Naive thymus-derived CD8-positive, alpha-beta T cell (primary cell): ENCODE results near the gene CLASP2. TPM values are rescaled to one million over a fixed set of nuclear protein-coding genes. Genes with fewer than 3 reads are reported as not detected.

Experiments used
- ATAC-seq, 2 donors: fragments of 150-1000 bp; cut with Tn5 transposase in 1 of 2; sonication (Bioruptor Pico), chemical (Tn5 transposase) in 1 of 2; 1 replicate in 1 of 2; 2 replicates in 1 of 2; pipeline ENCODE4 v1.10.0; 2021; ENCODE audit warnings: mild to moderate bottlenecking in 2 of 2, moderate library complexity in 2 of 2
- POLR2A ChIA-PET: fragments of 350-600 bp; sonication (Branson Sonifier 250); formaldehyde crosslinking; loops from one replicate; lab custom pipeline; 2021; ENCODE audit warnings: antibody characterized with exemption; lab: Charles Lee
- DNase-seq, 10 donors: peaks; one replicate each; pipeline versions ENCODE4 v3.0.0 to v3.0.0-alpha.2; 2020 to 2022
- H3K27ac Mint-ChIP-seq, 10 donors: one replicate each; pipeline ENCODE4 v1.8.0; 2020 to 2022; ENCODE audit warnings: mild to moderate bottlenecking in 10 of 10, mixed read lengths in 10 of 10, moderate library complexity in 4 of 10, inconsistent platforms in 1 of 10
- H3K27me3 Mint-ChIP-seq, 5 donors: one replicate each; pipeline ENCODE4 v1.8.0; 2021 to 2022; ENCODE audit warnings: mixed read lengths in 5 of 5
- H3K36me3 Mint-ChIP-seq, 3 donors: one replicate each; pipeline ENCODE4 v1.8.0; 2020 to 2022; ENCODE audit warnings: mixed read lengths in 3 of 3, mild to moderate bottlenecking in 2 of 3, inconsistent platforms in 1 of 3
- H3K4me1 Mint-ChIP-seq, 4 donors: one replicate each; pipeline ENCODE4 v1.8.0; 2021 to 2022; ENCODE audit warnings: mixed read lengths in 4 of 4
- H3K4me3 Mint-ChIP-seq, 10 donors: one replicate each; pipeline ENCODE4 v1.8.0; 2020 to 2022; ENCODE audit warnings: mild to moderate bottlenecking in 10 of 10, mixed read lengths in 10 of 10, moderate library complexity in 6 of 10, inconsistent platforms in 1 of 10
- H3K9me3 Mint-ChIP-seq, 9 donors: one replicate each; pipeline ENCODE4 v1.8.0; 2020 to 2022; ENCODE audit warnings: mixed read lengths in 9 of 9, mild to moderate bottlenecking in 3 of 9, inconsistent platforms in 1 of 9, moderate library complexity in 1 of 9
- polyA plus RNA-seq, 3 donors: library from polyadenylated mRNA; unstranded; fragments of 300-500 nt; fragmentation: Illumina TruSeq; gene quantifications; one replicate each; pipeline ENCODE4 v1.2.3, GENCODE V29; 2021
- total RNA-seq, 8 experiments: library from RNA in 2 of 8; stranded (reverse) in 2 of 8; gene quantifications; one replicate each; pipeline ENCODE4 v1.2.3 and lab custom pipeline; 2021 to 2026

Gene CLASP2
- total and polyA plus RNA-seq, 5 experiments from 2014 or later = 4.9 to 60.9 (median 6.8) TPM

DNA sequence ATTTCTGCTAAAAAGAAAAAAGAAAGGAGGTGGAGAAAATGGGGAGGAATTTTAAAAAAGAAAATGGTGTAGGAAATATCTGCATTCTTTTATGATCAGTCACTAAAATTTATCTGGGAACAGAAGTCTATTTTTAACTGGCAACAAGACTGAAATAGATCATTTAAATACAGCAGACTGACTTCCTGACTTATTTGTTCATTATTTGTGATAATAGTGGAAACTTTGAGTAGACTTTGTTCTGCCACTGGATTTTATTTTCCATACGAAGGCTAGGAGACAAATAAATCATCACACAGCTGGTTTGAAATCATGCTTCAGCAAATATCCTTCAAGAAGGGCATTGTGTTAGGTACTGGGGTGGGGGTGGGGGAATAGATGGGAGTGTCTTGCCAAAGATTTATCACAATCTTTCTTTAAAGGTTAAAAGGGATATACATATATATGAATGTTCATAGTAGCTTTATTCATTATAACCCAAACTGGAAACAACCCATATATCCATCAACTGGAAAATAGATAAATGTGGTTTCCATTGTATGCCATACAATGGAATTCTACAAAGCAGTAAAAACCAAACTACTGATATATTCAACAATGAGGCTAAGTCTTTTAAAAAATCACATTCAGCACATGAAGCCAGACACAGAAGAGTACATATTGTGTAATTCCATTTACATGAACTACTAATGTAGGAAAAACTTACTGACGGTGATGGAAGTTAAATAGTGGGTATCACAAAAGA lies 4.7 kb upstream of the CLASP2 start:
- POLR2A ChIA-PET = no interaction called here
- ATAC-seq (no peak), DNase-seq (no peak)
- H3K4me3 Mint-ChIP-seq = no peak overlapping the region
- no peaks in the 10 kb centered on the region for H3K9me3 Mint-ChIP-seq
- peaks cover 0 to 8% (median 2%) of the 10 kb centered on the region in 5 donors for H3K27me3 Mint-ChIP-seq
- H3K27ac Mint-ChIP-seq = no peak overlapping the region
- H3K36me3 Mint-ChIP-seq = no peaks in the 10 kb centered on the region
- peaks cover 0 to 12% (median 4%) of the 10 kb centered on the region in 4 donors for H3K4me1 Mint-ChIP-seq

DNA sequence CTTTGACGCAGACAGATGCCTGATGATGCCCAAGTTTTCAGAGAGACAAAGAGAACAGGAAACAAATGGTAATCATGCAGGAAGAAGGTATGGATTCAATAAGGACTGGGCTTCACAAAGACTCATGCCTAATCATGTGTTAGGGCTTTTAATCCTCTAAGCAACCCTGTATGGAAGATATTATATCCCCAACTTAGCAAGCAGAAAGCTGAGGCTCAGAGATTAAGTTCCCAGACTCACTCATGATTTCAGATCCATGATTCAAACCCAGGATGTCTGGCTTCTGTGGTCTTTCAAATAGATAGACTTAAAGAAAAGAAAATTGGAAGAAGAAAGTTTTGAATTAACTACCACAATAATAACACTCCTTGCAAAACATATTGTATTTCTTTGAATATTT lies 4.1 kb upstream of the CLASP2 start:
- H3K4me1 Mint-ChIP-seq = peaks cover 0 to 12% (median 4%) of the 10 kb centered on the region in 4 donors
- no peaks in the 10 kb centered on the region for H3K9me3 Mint-ChIP-seq
- peaks cover 0 to 7% (median under 1%) of the 10 kb centered on the region in 5 donors for H3K27me3 Mint-ChIP-seq
- DNase-seq = no peak
- no peak overlapping the region for H3K4me3 Mint-ChIP-seq
- POLR2A ChIA-PET = no interaction called here
- ATAC-seq = no peak
- H3K27ac Mint-ChIP-seq = no peak overlapping the region
- no peaks in the 10 kb centered on the region for H3K36me3 Mint-ChIP-seq

DNA sequence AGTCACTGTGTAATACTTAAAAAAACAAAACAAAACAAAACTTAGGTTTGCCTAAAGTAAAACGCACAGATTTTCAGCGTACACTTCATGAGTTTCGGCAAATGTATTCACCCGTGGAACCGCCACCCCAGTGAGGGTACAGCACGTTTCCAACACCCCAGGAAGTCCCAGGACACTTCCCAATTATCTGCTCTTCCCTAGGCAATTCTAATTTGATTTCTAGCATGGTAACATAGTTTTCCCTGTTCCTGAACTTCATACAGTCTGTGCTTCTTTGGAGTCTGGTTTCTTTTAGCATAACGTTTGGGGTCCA lies 497 bp upstream of the CLASP2 start:
- H3K27ac Mint-ChIP-seq = peak overlapping the region in 9 of 10 donors; percentile 93 to 99 (median 99)
- H3K4me1 Mint-ChIP-seq = peaks cover 0 to 20% (median 8%) of the 10 kb centered on the region in 4 donors
- H3K4me3 Mint-ChIP-seq = peak overlapping the region in 7 of 10 donors; percentile 93 to 99 (median 97)
- no peaks in the 10 kb centered on the region for H3K36me3 Mint-ChIP-seq
- ATAC-seq (no peak), DNase-seq (peak in 1 of 10 donors; percentile 4)
- no peaks in the 10 kb centered on the region for H3K27me3 Mint-ChIP-seq
- POLR2A ChIA-PET = no interaction called here
- no peaks in the 10 kb centered on the region for H3K9me3 Mint-ChIP-seq

DNA sequence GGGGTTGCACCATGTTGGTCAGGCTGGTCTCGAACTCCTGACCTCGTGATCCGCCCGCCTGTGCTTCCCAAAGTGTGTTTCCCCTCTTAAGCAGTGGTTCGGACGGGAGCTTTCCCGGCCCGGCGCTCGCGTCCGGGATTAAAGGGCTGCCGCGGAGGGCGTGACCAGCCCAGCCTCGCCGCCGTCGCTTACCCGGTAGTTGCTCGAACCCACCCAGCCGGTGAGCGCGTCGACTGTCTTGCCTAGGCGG lies 513 bp downstream of the CLASP2 start:
- Mint-ChIP-seq H3K27me3 (no peaks in the 10 kb centered on the region), H3K27ac (peak overlapping the region in 8 of 10 donors; percentile 88 to 99 (median 96))

DNA sequence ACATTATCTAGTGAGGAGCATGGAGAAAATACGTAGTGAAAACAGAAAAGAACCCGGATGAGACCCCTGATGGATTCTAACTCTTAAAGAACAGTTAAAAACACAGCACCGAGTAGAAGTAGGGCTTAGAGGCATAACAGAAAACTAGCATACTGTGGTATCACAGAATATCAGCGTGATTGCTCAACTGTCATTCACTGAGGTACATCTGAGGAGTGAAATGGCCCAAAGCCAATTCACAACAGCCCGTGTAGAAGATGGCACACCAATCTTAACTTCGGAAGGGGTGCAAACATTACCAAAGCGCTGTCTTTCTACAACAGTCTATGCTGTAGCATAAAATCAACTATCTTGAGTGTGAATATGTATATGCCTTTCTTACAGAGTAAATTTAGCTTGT lies 1.8 kb downstream of the CLASP2 start:
- Mint-ChIP-seq H3K27me3 (no peaks in the 10 kb centered on the region), H3K36me3 (peaks cover 0 to 4% (median 0%) of the 10 kb centered on the region in 3 donors), H3K27ac (peak overlapping the region in 1 of 10 donors; percentile 93), H3K9me3 (no peaks in the 10 kb centered on the region), H3K4me3 (peak overlapping the region in 4 of 10 donors; percentile 86 to 99 (median 90)), H3K4me1 (peaks cover 0 to 32% (median 13%) of the 10 kb centered on the region in 4 donors)
- DNase-seq (no peak), ATAC-seq (no peak)
- POLR2A ChIA-PET = interaction anchor here (0.7 to 1.9 kb wide), 4 partner anchors 57 to 585 kb away, joined by 3 to 6 read pairs (median 4); partner anchors contain the start of gene UBP1

More for the DNA sequence above, 513 bp downstream of the CLASP2 start:
- Mint-ChIP-seq H3K9me3 (no peaks in the 10 kb centered on the region), H3K36me3 (no peaks in the 10 kb centered on the region), H3K4me3 (peak overlapping the region in 7 of 10 donors; percentile 86 to 99 (median 93)), H3K4me1 (peaks cover 0 to 24% (median 9%) of the 10 kb centered on the region in 4 donors)
- ATAC-seq = no peak
- POLR2A ChIA-PET = interaction anchor here (0.6 to 1.9 kb wide), 5 partner anchors 58 to 1145 kb away, joined by 3 to 6 read pairs (median 3); partner anchors contain the start of genes PDCD6IP and UBP1
- peak in 1 of 10 donors; percentile 40 for DNase-seq

DNA sequence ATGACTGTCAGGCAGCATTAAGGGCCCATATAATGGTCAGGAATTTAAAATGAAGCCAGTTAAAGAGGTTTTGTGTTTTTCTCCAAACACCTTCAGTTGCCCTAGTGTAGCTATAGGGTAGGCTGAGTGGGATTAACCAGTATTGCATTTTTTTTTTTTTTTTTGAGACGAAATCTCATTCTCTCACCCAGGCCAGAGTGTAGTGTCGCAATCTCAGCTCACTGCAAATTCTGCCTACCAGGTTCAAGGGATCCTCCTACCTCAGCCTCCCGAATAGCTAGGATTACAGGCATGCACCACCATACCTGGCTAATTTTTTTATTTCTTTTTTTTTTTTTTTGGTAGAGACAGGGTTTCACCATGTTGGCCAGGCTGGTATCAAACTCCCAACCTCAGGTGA lies 7.0 kb downstream of the CLASP2 start:
- H3K4me3 Mint-ChIP-seq = no peak overlapping the region
- DNase-seq (no peak), ATAC-seq (no peak)
- H3K36me3 Mint-ChIP-seq = peaks cover 0 to 7% (median 5%) of the 10 kb centered on the region in 3 donors
- H3K4me1 Mint-ChIP-seq = peaks cover 3 to 26% (median 24%) of the 10 kb centered on the region in 4 donors
- POLR2A ChIA-PET = no interaction called here
- H3K9me3 Mint-ChIP-seq = peaks cover 0 to under 1% (median 0%) of the 10 kb centered on the region in 9 donors
- H3K27me3 Mint-ChIP-seq = no peaks in the 10 kb centered on the region
- no peak overlapping the region for H3K27ac Mint-ChIP-seq

DNA sequence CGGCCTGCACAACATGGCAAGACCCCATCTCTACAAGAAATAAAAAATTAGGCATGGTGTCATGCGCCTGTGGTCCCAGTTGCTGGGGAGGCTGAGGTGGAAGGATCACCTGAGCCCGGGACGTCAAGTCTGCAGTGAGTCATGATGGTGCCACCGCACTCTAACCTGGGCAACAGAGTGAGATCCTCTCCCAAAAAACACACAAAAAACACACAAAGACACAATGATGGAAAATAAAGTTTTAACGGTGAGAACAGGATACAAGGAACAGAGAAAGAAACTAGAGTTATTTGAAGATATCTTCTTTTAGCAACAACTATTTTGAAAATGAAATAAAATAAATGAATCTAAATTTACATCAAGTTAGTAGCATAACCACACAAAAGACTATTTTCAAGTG lies 12.0 kb downstream of the CLASP2 start:
- ATAC-seq = no peak
- Mint-ChIP-seq H3K36me3 (peaks cover 7 to 44% (median 40%) of the 10 kb centered on the region in 3 donors), H3K27me3 (no peaks in the 10 kb centered on the region), H3K27ac (peak overlapping the region in 1 of 10 donors; percentile 43), H3K4me3 (no peak overlapping the region), H3K4me1 (peaks cover 5 to 30% (median 22%) of the 10 kb centered on the region in 4 donors), H3K9me3 (peaks cover 9 to 43% (median 21%) of the 10 kb centered on the region in 9 donors)
- DNase-seq = no peak
- POLR2A ChIA-PET = no interaction called here

DNA sequence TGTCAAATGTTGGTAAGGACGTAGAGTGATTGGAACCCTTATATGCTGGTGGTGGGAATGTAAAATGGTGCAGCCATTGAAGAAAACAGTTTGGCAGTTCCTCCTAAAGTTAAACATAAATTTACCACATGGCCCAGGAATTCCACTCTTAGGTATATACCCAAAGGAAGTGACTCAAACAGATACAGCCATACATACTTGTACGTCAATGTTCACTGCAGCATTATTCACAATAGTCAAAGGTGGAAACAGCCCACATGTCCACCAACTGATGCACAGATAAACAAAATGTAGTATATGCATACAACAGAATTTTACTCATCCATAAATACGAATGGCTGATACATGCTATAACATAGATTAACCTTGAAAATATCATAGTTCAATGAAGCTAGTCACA lies 13.2 kb downstream of the CLASP2 start:
- ATAC-seq (no peak), DNase-seq (no peak)
- Mint-ChIP-seq H3K27me3 (no peaks in the 10 kb centered on the region), H3K9me3 (peaks cover 9 to 45% (median 21%) of the 10 kb centered on the region in 9 donors), H3K27ac (no peak overlapping the region), H3K4me3 (no peak overlapping the region), H3K36me3 (peaks cover 8 to 48% (median 44%) of the 10 kb centered on the region in 3 donors), H3K4me1 (peaks cover 5 to 30% (median 21%) of the 10 kb centered on the region in 4 donors)
- POLR2A ChIA-PET = no interaction called here

DNA sequence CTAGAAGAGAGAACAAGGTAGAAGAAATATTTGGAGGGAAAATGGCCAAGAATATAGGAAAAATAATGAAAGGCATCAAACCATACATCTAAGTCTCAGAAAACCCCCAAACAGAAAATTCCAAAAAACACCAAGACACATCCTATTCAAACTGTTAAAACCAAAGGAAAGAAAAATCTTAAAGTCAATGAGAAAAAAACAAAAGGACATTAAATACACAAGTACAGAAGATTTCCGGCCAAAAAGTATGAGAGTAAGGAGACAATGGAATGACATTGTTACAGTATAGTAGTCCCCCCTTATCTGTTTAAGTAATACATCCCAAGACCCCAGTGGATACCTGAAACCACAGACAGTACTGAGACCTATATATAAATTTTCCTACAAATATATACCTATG lies 18.8 kb downstream of the CLASP2 start:
- DNase-seq = no peak
- H3K4me3 Mint-ChIP-seq = no peak overlapping the region
- peaks cover 9 to 40% (median 15%) of the 10 kb centered on the region in 9 donors for H3K9me3 Mint-ChIP-seq
- POLR2A ChIA-PET = no interaction called here
- H3K36me3 Mint-ChIP-seq = peaks cover 32 to 42% (median 35%) of the 10 kb centered on the region in 3 donors
- peaks cover 12 to 32% (median 27%) of the 10 kb centered on the region in 4 donors for H3K4me1 Mint-ChIP-seq
- no peak for ATAC-seq
- H3K27ac Mint-ChIP-seq = no peak overlapping the region
- H3K27me3 Mint-ChIP-seq = no peaks in the 10 kb centered on the region

DNA sequence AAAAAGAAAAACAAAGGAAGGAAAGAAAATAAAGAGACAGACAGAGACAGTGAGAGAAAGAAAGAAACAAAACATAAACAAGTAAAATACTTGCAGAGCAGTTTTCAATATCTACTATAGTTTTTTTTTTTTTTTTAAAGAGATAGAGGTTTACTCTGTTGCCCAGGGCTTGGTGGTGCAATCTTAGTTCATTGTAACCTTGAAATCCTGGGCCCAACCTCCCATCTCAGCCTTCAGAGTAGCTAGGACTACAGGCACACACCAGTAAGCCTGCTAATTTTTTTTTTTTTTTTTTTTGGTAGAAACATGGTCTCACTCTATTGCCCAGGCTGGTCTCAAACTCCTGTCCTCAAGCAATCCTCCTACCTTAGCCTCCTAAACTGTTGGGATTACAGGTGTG lies 23.1 kb downstream of the CLASP2 start:
- DNase-seq (no peak), ATAC-seq (no peak)
- H3K36me3 Mint-ChIP-seq = peaks cover 0 to 39% (median 12%) of the 10 kb centered on the region in 3 donors
- POLR2A ChIA-PET = no interaction called here
- H3K27ac Mint-ChIP-seq = peak overlapping the region in 5 of 10 donors; percentile 1 to 93 (median 34)
- no peak overlapping the region for H3K4me3 Mint-ChIP-seq
- no peaks in the 10 kb centered on the region for H3K27me3 Mint-ChIP-seq
- H3K9me3 Mint-ChIP-seq = peaks cover 0 to 5% (median 0%) of the 10 kb centered on the region in 9 donors
- peaks cover 9 to 30% (median 26%) of the 10 kb centered on the region in 4 donors for H3K4me1 Mint-ChIP-seq

DNA sequence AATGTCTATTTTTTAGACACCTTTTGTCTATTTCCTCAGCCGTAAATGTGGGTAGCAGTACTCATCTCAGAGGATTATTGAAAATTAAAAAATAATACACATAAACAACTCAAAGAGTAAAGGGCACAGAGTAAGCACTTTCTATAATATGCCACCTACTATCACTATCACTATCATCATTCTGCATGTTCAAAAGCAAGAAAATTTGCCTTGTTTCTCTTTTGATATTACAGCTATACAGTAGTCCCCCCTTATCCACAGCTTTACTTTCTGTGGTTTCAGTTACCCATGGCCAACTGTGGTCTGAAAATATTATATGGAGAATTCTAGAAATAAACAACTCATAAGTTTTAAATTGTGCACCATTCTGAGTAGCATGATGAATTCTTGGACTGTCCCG lies 27.7 kb downstream of the CLASP2 start:
- H3K27ac Mint-ChIP-seq = peak overlapping the region in 1 of 10 donors; percentile 54
- ATAC-seq = no peak

DNA sequence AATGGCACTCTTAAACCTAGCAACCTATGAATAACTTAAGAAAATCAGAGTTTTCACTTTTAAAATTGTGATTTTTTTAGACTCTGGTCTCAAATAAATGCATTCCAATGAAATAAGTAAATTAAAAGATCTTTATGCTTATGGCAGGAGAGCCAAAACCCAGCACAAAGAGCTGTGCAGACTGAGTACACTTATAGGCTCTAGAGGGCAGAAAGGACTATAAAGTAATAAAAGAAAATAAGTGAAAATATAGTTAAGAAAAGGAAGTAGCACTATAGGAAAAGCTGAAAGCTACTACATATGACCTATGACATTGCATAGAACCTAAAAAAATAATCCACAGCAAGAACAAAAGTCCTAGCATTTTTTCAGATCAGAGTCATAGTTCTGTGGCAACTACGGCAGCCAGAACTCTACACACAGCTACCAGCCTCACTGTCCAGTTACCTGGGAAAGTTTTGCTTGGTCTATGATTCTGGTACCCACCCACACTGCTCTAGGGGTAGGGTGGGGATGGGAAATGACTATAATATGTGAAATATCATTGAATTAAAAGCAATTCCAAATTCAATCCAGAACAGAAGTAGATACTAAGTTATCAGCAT lies 30.5 kb downstream of the CLASP2 start:
- no peak for ATAC-seq
- POLR2A ChIA-PET = no interaction called here
- peaks cover 0 to 2% (median 0%) of the 10 kb centered on the region in 4 donors for H3K4me1 Mint-ChIP-seq
- H3K9me3 Mint-ChIP-seq = no peaks in the 10 kb centered on the region
- H3K36me3 Mint-ChIP-seq = peaks cover 0 to 55% (median 8%) of the 10 kb centered on the region in 3 donors
- DNase-seq = no peak
- no peak overlapping the region for H3K27ac Mint-ChIP-seq
- no peaks in the 10 kb centered on the region for H3K27me3 Mint-ChIP-seq
- no peak overlapping the region for H3K4me3 Mint-ChIP-seq

More for the DNA sequence above, 27.7 kb downstream of the CLASP2 start:
- Mint-ChIP-seq H3K27me3 (no peaks in the 10 kb centered on the region), H3K9me3 (no peaks in the 10 kb centered on the region), H3K4me1 (peaks cover 0 to 11% (median 7%) of the 10 kb centered on the region in 4 donors), H3K4me3 (no peak overlapping the region), H3K36me3 (peaks cover 0 to 51% (median 6%) of the 10 kb centered on the region in 3 donors)
- POLR2A ChIA-PET = no interaction called here
- no peak for DNase-seq

DNA sequence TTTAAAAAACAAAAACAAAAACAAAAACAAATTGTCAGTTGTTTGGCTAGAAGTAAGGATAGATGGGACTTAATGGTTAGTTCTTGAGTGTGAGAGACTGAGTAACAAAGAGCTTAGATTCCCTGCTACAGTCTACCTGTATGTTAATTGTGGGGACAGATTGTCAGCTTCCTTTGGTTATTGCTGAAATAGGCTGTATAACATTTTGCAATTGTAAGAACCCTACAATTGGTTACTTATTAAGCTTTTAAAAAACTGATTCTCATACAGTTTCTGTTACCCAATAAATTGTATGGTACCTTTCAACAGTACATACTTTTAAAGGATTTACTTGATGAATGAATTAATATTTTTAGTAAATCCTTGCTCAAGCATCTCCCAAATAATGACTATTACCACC lies 35.3 kb downstream of the CLASP2 start:
- DNase-seq (no peak), ATAC-seq (no peak)
- no peak overlapping the region for H3K4me3 Mint-ChIP-seq
- H3K27me3 Mint-ChIP-seq = no peaks in the 10 kb centered on the region
- POLR2A ChIA-PET = no interaction called here
- peaks cover 0 to 2% (median 0%) of the 10 kb centered on the region in 4 donors for H3K4me1 Mint-ChIP-seq
- no peak overlapping the region for H3K27ac Mint-ChIP-seq
- peaks cover 29 to 70% (median 45%) of the 10 kb centered on the region in 3 donors for H3K36me3 Mint-ChIP-seq
- peaks cover 0 to 16% (median 9%) of the 10 kb centered on the region in 9 donors for H3K9me3 Mint-ChIP-seq
